WI38 (cell line): ENCODE data around the gene CHST5.

Experiments
- H3K4me3 ChIP-seq: 2 replicates; pipeline ENCODE4 v1.5.1; 2011; ENCODE audit warnings: low read depth, mild to moderate bottlenecking, control low read depth, low read length
- CTCF ChIP-seq: IDR thresholded peaks from 2 replicates; pipeline ENCODE4 v1.5.1; 2012; ENCODE audit warnings: low read depth, mild to moderate bottlenecking, control low read depth, low read length

Gene CHST5

GRCh38 chr16:75481475-75481874, 54.4 kb downstream of the CHST5 start:
- H3K4me3 ChIP-seq, result no peak overlapping the region
- no peak for TF ChIP-seq CTCF

GRCh38 chr16:75479421-75479990, 56.4 kb downstream of the CHST5 start:
- TF ChIP-seq CTCF, result no peak
- no peak overlapping the region for H3K4me3 ChIP-seq
